Measurements from ENCODE around the gene ZNF593OS.

ZNF593OS gene

DNA sequence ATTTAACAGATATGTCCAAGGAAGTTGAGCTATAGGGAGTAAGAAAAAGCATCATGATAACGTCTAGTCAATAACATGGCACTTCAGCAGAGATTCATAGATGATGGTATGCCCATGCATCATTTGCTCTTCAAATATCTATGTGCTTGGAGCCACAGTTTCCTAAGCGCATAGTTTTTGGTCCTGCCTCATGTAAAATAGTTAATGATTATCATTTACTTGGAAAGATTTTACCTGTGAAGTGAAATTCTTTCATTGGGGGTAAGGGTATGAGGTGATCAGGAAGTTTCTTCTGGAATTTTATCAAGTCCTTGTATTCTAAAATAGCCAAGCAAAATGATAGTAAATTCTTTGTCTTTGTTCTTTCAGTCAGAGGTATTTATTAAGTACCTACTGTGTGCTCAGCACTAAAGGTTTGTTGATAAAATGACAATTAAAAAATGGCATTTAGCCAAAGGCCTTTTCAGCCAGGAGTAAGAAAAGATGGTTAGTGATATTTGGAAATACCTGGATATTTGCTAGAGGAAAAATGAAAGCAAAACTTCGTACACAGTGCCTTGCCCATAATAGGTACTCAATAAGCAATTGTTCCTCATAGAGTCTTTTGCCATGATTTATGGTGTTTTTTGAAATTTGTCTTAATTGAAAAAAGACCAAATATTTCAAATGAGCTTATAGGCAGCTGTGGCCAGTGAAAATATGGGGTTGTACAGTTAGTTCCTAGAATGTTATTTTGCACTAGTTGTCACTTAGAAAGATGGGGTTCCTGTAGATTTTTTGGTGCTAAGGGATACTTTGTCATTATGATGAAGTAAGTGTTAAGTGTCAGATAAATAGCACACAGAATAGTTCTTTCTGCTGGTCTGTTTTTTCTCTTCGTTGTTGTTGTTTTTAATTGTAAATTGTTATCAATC is 47.0 kb downstream of the ZNF593OS start:
- no peak for DNase-seq

DNA sequence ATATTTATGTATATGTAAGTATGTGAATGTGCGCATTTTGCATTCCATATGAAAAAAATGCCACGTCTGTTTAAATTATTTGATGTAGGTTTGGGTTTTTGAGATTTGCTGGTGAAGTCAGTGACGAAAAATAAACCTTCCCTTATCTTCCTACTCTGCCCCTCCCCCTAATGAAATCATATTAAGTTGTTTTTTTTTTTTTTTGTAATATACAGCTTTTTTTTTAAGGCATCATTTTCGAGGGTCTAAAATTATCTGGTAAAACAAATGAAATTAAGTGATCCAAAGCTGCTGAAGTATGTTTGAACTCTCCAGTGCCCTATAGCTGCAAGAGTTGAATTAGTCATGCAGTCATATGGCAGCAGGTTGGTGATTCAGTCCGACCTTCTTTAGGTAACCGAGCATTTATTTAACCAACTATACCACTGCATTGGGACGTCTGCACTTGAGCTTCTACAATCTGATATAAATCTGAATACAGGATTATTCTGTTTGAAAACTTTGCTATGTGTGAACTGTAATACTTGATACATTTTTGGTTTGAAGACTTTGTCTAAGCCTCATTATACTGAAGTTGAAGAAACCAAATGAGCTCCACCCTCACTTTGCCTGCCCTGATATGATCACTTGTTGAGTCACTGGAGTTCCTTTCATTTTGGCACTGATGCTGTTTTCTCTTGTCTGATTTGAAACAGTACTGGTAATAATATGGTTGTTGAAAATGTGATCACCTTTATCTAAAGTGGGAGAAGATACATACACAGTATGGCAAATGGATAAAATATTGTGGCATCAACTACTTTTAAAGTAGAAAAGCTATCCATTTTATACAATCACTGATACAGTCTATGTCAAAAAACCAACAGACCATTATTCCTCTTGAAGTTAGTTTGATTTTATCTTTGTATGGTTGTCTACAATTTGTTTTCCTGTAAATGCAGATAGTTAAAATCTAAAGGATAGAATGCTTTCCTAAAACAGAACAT is 48.4 kb downstream of the ZNF593OS start:
- DNase-seq, result no peak

DNA sequence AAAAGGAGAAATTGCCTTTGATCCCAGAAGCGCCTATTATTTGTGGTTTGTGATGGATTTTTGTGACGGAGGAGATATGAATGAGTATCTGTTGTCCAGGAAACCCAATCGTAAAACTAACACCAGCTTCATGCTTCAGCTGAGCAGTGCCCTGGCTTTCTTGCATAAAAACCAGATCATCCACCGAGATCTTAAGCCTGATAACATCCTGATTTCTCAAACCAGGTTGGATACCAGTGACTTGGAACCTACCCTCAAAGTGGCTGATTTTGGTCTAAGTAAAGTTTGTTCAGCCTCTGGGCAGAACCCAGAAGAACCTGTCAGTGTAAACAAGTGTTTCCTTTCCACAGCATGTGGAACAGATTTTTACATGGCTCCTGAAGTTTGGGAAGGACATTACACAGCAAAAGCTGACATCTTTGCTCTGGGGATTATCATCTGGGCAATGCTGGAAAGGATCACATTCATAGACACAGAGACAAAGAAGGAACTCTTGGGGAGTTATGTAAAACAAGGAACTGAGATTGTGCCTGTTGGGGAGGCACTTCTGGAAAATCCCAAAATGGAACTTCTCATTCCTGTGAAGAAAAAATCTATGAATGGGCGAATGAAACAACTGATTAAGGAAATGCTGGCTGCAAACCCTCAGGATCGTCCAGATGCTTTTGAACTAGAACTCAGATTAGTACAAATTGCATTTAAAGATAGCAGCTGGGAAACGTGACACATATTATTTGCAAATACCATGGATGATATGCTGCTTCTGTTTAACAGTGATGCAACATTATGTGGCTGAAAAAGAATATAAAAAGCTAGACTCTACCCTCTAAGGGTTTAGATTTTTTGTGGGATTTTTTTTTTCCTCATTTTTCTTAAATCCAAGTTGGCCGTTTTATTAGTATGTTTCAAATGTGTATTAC is 49.5 kb downstream of the ZNF593OS start:
- no peak for DNase-seq

DNA sequence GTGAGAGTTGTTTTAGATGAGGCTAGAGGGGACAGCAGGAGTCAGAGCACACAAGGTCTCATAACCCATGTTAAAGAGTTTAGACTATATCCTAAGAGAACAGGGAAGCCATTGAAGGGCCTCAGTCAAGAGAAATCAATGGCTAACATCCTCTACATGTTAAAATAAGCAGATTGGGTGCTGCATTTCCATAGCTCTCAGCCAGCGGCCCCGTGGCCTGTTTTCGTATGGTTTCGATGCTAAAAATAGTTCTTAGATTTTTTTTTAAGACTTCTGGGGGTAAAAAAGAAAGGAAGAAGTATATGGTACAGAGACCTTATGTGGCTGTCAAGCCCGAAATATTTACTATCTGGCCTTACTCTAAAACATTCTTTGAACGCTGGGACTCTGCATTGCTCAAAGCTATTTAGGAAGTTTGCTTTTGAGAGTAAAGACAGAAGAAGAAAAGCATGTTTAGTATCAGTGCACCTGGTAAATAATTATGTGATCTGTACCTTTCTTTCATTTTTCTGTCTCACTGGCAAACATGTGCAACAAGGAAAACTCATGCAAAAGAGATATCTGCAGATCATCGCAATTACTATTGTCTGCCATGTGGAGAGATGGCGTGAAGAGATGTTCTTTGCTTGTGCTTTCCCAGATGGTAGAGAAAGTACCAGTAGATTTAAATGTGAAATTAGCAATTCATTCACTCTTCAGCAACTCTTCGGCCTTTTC is 51.6 kb downstream of the ZNF593OS start:
- no peak for DNase-seq

Measured in NCI-H2227 treated with DMSO at 0.1 percent for 48 hours (cell line).